ENCODE measurements around the gene PTPRT.
"Not testable (repeated sequence)": the region's sequence is repeated elsewhere in the genome, so short reads cannot be mapped to it uniquely, and the experiment has no call there.

PTPRT gene

DNA sequence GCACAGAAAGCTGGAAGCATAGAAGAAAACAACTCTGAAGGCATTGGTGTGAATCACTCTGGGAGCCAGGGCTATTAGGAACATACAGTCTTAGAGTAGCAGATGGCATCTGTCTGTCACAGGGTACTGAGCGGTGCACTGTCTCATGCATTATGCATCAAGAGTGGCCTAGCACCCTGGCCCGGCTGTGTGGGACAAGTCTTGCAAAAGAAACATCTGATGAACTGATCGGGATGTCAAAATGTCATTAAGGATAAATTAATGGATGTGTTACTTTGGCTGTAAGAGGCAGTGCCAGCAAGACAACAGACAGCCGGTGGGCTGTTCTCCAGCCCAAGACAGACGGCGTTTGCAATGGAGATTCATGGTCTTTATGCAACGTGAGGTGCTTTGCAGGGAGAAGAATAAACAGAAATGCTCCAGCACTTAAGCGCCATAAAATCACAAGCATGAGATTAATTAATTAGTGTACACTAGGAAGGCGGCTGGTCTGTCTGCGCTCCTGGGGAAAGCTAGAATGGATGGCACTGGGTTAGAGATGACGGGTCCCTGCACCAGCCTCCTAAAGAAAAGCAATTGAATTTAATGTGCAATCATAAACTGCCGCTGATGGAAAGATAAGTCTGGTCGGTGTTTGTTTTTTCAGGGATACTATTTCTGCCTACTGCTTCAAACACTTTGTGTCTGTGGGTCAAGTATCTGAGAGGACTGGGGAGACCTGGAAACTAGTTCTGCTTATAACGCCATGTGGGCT is 970.9 kb downstream of the PTPRT start:
- H3K27me3 Mint-ChIP-seq, result no peaks in the 10 kb centered on the region
- ATAC-seq (ENCODE audit: low read depth), result no peak

DNA sequence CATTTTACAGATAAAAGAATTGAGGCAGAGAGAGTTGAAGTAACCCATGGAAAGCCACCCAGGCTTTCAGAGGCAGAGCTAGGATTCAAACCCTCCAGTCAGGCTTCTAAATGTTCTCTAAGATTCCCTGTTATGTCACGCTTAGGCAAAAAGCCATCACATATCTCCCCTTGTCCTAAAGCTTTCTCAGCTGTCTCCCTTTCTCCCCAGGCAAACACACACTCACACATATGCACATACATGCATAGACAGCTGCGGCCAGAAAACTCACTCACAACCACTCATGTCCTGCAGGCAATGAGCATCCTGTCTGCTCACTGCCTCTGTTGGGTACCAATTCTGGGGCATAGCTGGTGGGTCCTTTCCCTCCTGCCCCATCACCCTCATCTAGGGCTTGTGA is 975.6 kb downstream of the PTPRT start:
- Mint-ChIP-seq H3K27ac (no peak overlapping the region), H3K27me3 (no peaks in the 10 kb centered on the region)

More for the DNA sequence above, 970.9 kb downstream of the PTPRT start:
- no peak overlapping the region for H3K27ac Mint-ChIP-seq
- H3K36me3 Mint-ChIP-seq, result no peaks in the 10 kb centered on the region
- H3K4me3 Mint-ChIP-seq, result no peak overlapping the region
- H3K9me3 Mint-ChIP-seq, result peaks cover 4% of the 10 kb centered on the region
- no peaks in the 10 kb centered on the region for H3K4me1 Mint-ChIP-seq
- DNase-seq (ENCODE audit: low spot score in 2 of 2), result no peak

DNA sequence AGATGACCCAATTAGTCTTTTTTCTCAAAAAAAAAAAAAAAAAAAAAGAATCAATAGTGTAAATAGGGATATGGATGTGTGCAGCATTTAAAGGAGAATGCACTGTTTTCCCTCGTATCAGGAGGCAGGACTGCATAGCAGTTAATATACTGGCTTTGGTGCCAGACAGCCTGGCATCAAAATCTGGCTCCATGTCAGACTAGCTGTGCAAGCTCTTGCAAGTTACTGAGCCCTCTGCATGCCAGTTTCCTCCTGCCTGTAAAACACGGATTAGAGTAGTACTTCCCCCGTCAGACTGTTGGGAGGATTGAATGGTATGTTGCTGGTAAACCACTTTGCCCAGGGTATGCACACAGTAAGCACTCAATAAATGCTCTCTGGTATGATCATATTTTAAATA is 977.3 kb downstream of the PTPRT start:
- Mint-ChIP-seq H3K9me3 (peaks cover 2% of the 10 kb centered on the region), H3K4me3 (no peak overlapping the region), H3K4me1 (no peaks in the 10 kb centered on the region), H3K36me3 (no peaks in the 10 kb centered on the region), H3K27me3 (no peaks in the 10 kb centered on the region), H3K27ac (no peak overlapping the region)
- ATAC-seq (ENCODE audit: low read depth) (no peak), DNase-seq (ENCODE audit: low spot score in 2 of 2) (no peak)

More for the DNA sequence above, 975.6 kb downstream of the PTPRT start:
- ATAC-seq (ENCODE audit: low read depth) (no peak), DNase-seq (ENCODE audit: low spot score in 2 of 2) (no peak)
- no peaks in the 10 kb centered on the region for H3K4me1 Mint-ChIP-seq
- H3K4me3 Mint-ChIP-seq, result no peak overlapping the region
- H3K36me3 Mint-ChIP-seq, result no peaks in the 10 kb centered on the region
- peaks cover 2% of the 10 kb centered on the region for H3K9me3 Mint-ChIP-seq

DNA sequence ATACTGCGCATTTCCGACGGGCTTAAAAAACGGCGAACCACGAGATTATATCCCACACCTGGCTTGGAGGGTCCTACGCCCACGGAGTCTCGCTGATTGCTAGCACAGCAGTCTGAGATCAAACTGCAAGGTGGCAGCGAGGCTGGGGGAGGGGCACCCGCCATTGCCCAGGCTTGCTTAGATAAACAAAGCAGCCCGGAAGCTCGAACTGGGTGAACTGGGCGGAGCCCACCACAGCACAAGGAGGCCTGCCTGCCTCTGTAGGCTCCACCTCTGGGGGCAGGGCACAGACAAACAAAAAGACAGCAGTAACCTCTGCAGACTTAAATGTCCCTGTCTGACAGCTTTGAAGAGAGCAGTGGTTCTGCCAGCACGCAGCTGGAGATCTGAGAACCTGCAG is 983.1 kb downstream of the PTPRT start:
- H3K36me3 Mint-ChIP-seq; H3K27me3 Mint-ChIP-seq; H3K27ac Mint-ChIP-seq; H3K9me3 Mint-ChIP-seq; ATAC-seq (ENCODE audit: low read depth); H3K4me3 Mint-ChIP-seq; H3K4me1 Mint-ChIP-seq; DNase-seq (ENCODE audit: low spot score in 2 of 2): not testable (repeated sequence)

DNA sequence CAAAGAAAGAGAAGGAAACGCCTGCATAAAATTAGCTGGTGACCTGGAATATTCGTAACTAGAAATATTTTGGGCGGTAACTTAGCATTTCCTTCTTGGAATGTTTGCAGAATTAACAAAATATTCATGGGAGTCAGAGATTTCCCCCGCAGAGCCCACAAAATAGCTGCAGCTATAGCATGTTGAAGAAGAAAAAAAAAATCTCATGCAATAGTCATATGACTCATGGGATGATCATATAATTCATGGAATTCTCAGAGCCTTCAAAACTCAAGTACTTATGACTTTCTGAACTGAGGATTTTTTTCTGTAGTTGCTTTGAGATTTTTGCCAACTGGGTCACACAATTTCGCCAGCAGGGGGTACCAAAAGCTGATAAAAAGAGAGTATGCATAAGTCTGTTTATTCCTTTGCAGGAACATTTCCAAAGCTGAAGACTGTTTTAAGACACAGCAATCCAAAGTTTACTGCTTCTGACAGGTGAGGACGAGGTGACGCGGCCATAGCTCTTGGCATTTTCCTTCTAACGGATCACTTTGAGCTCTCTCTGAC is 985.5 kb downstream of the PTPRT start:
- no peak for DNase-seq (ENCODE audit: low spot score in 2 of 2)
- Mint-ChIP-seq H3K27ac (no peak overlapping the region), H3K27me3 (peaks cover 4% of the 10 kb centered on the region), H3K36me3 (no peaks in the 10 kb centered on the region), H3K9me3 (no peaks in the 10 kb centered on the region), H3K4me1 (no peaks in the 10 kb centered on the region), H3K4me3 (no peak overlapping the region)
- ATAC-seq (ENCODE audit: low read depth), result no peak

DNA sequence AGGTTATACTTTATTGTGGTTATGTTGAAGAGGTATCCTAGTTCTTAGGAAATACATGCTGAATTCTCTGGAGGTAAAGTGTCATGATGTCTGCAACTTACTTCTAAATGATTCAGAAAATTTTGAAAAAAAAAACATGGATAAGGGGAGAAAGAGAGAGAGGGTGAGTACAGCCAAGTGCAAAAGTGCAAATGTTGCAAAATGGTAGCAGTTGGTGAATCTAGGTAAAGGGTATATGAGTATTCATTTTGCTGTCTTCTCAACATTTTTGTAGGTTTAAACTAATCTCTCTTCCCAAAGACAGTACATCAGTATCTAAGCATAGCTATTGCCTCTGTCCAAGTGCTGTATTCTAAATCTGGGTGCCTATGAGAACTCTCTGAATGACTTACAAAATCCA is 992.1 kb downstream of the PTPRT start:
- DNase-seq (ENCODE audit: low spot score in 2 of 2), result no peak
- H3K27me3 Mint-ChIP-seq, result peaks cover 2% of the 10 kb centered on the region

DNA sequence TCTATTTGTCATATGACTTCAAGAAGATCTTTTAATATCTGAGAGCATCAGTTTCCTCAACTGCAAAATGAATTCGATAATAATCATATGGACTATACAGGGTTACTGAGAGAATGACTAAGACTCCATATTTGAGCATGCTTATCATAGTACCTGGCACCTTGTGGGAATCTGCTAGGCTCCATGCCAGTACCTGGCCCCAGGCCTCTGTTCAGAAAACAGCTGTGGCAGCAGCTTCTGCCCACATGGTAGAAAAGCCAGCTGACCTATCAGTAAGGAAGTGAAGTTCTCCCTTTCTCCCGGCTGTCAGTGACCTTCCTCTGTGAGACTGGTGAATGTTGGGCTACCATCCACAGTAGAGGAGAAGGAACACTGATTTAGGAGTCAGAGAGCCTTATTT is 996.6 kb downstream of the PTPRT start:
- Mint-ChIP-seq H3K27ac (no peak overlapping the region), H3K4me3 (no peak overlapping the region), H3K36me3 (no peaks in the 10 kb centered on the region), H3K27me3 (peaks cover under 1% of the 10 kb centered on the region), H3K9me3 (no peaks in the 10 kb centered on the region), H3K4me1 (no peaks in the 10 kb centered on the region)
- ATAC-seq (ENCODE audit: low read depth), result no peak
- DNase-seq (ENCODE audit: low spot score in 2 of 2), result no peak

More for the DNA sequence above, 992.1 kb downstream of the PTPRT start:
- ATAC-seq (ENCODE audit: low read depth), result no peak
- Mint-ChIP-seq H3K4me3 (no peak overlapping the region), H3K27ac (no peak overlapping the region), H3K9me3 (no peaks in the 10 kb centered on the region), H3K36me3 (no peaks in the 10 kb centered on the region), H3K4me1 (no peaks in the 10 kb centered on the region)

DNA sequence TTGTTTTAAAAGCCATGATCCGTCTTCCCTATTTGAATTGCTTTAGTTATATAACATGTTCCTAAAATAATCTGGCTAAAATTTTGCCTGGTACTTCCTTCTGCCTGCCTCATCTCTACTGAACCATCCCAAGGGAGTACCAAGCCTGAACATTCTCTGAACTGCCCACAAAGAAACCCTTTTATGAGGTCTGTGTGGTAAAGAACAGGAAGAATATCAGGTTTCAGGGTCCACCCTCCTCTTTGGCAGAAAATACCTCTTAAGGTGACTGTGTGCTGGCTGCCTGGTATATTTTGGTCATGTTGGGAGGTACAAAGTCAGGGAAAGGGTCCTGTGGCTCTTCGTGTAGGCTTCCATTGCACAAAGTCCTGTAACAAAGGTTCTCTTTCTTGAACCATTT is 997.4 kb downstream of the PTPRT start:
- Mint-ChIP-seq H3K9me3 (no peaks in the 10 kb centered on the region), H3K4me1 (no peaks in the 10 kb centered on the region), H3K27me3 (peaks cover 2% of the 10 kb centered on the region), H3K27ac (no peak overlapping the region), H3K4me3 (no peak overlapping the region), H3K36me3 (no peaks in the 10 kb centered on the region)
- ATAC-seq (ENCODE audit: low read depth) (no peak), DNase-seq (ENCODE audit: low spot score in 2 of 2) (no peak)

DNA sequence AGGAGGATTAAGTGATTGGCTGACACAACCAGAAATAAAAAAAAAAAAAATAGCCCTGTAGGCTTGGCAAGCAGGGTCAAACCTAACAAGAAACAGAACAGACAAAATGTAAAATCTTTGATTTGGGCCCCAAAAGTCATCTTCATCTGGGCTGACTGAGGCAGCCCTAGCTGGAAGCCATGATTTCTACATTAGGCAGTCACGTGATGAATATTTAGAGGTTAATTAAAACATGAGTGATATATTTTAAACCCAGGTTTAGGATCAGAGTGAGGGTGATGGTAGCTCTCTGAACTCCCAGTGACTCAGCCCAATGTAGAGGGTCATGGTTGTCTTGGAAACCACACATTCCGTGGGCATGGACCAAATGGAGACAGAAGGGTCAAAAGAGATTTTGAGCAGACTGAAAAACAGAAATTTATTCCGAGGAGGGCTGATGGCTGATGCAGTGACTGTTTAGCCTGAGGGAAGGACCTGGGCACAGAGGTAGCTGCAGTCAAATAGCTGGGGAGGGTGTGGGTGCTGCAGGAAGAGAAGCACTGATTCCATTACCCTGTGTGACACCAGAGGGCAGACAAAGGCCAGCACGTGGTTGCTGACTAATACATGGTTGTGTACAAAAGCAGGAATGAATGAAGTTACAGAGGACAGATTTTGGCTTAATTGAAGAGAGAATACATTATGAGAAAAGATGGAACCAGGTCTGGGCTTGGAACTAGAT is 998.4 kb downstream of the PTPRT start:
- ATAC-seq (ENCODE audit: low read depth) (no peak), DNase-seq (ENCODE audit: low spot score in 2 of 2) (no peak)
- Mint-ChIP-seq H3K4me1 (no peaks in the 10 kb centered on the region), H3K27me3 (peaks cover 2% of the 10 kb centered on the region), H3K4me3 (no peak overlapping the region), H3K27ac (no peak overlapping the region), H3K9me3 (peaks cover under 1% of the 10 kb centered on the region), H3K36me3 (no peaks in the 10 kb centered on the region)

DNA sequence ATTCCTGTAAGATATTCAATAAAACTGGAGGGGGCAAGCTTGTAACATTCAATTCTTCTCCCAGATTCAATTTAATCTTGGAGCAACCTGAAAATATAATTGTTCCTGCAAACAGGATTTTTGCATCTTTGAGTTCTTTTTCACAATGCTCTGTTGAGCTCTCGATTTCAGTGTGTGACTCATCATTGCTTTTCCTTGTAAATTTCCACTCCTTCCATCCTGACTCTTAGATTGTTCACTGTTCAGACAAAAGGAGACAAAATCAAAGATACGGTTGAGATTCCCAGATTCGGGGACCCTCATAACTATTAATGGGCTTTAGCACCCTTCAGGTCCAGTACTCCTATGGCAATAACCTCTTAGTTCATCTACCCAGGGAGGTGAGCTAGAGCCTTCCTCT is 999.6 kb downstream of the PTPRT start:
- no peaks in the 10 kb centered on the region for H3K36me3 Mint-ChIP-seq
- H3K27me3 Mint-ChIP-seq, result peaks cover 4% of the 10 kb centered on the region
- no peak overlapping the region for H3K27ac Mint-ChIP-seq
- peaks cover 1% of the 10 kb centered on the region for H3K9me3 Mint-ChIP-seq
- no peaks in the 10 kb centered on the region for H3K4me1 Mint-ChIP-seq
- no peak overlapping the region for H3K4me3 Mint-ChIP-seq
- ATAC-seq (ENCODE audit: low read depth) (no peak), DNase-seq (ENCODE audit: low spot score in 2 of 2) (no peak)

DNA sequence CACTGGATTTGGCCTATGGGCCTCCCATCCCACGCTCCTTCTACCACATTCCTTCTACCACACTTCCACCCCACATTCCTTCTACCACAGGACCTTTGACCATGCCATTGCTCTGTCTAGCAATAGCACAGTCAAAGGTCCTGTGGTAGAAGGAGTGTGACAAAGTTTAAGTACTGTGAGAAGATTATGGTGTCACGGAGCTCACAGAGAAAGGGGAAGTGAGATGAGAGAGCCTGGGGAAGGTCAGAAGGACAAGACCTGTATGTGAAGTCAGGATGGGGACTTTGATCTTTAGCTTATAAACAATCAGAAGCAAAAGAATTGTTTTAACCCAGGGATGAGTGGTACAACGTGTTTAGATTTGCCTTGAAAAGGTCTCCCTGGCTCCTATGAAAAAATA is 1003.4 kb downstream of the PTPRT start:
- no peaks in the 10 kb centered on the region for H3K36me3 Mint-ChIP-seq
- H3K4me1 Mint-ChIP-seq, result no peaks in the 10 kb centered on the region
- H3K27ac Mint-ChIP-seq, result no peak overlapping the region
- H3K4me3 Mint-ChIP-seq, result no peak overlapping the region
- peaks cover 1% of the 10 kb centered on the region for H3K9me3 Mint-ChIP-seq
- peaks cover 4% of the 10 kb centered on the region for H3K27me3 Mint-ChIP-seq
- DNase-seq (ENCODE audit: low spot score in 2 of 2) (no peak), ATAC-seq (ENCODE audit: low read depth) (no peak)

DNA sequence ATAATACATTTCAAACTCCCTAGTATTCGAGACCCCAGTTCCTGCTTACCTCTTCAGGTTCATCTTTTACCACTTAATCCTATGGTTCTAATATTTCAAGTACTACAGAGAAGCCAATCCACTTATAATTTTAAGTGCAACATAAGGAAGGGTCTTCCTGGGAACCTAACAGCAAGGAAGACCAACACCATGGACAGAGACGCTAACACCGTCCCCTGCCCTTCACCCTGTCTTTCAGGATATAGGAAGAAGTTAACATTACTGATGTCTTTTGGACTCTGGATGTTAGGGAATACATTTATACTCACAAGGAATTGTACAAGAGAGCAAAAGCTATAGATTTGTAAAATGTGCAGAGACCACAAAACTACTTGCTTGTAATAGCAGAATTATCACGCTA is 1006.6 kb downstream of the PTPRT start:
- Mint-ChIP-seq H3K9me3 (peaks cover 3% of the 10 kb centered on the region), H3K27me3 (peaks cover 4% of the 10 kb centered on the region), H3K4me1 (no peaks in the 10 kb centered on the region), H3K27ac (no peak overlapping the region), H3K36me3 (no peaks in the 10 kb centered on the region), H3K4me3 (no peak overlapping the region)
- DNase-seq (ENCODE audit: low spot score in 2 of 2) (no peak), ATAC-seq (ENCODE audit: low read depth) (no peak)

DNA sequence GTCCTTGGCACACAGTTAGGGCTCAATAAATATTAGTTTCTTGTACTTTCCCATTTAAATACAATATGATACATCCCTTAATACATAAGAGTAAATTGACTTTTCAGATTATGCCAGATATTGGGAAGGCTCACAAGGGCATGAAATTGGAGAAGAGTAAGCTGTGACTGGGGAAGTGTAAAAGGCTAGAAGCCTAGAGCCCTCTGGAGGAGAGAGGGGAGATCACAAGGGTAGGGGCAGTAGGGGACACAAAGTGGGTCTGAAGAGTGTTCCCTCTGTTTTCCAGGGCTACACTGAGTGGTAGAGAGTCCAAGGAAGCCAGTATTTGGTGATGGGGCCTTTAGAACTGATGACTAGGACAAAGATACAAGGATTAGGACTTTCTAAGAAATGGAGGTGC is 1008.6 kb downstream of the PTPRT start:
- Mint-ChIP-seq H3K27ac (no peak overlapping the region), H3K36me3 (no peaks in the 10 kb centered on the region), H3K27me3 (peaks cover 2% of the 10 kb centered on the region), H3K4me1 (no peaks in the 10 kb centered on the region), H3K4me3 (no peak overlapping the region), H3K9me3 (peaks cover 5% of the 10 kb centered on the region)
- DNase-seq (ENCODE audit: low spot score in 2 of 2), result no peak
- ATAC-seq (ENCODE audit: low read depth), result no peak

DNA sequence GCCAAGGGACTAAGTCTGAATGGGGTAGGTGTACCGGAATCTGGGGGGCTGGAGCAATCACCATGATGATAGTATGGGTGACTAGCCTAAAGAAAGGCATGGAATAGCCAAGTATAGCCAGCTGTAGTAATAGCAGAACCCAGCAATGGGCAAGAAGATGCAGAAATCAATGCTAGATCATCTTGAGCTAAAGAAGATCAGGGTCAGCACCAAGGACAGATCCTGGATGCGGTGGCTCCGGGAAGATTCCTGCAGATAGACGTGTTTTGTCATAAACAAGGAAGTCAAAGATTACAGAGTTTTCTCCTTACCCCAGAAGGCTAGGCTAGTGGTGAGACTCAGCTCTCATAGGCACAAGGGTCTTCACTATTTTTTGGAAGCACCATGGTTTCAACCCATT is 1009.9 kb downstream of the PTPRT start:
- ATAC-seq (ENCODE audit: low read depth) (no peak), DNase-seq (ENCODE audit: low spot score in 2 of 2) (no peak)
- Mint-ChIP-seq H3K9me3 (peaks cover 5% of the 10 kb centered on the region), H3K27me3 (no peaks in the 10 kb centered on the region), H3K4me3 (no peak overlapping the region), H3K36me3 (no peaks in the 10 kb centered on the region), H3K4me1 (no peaks in the 10 kb centered on the region), H3K27ac (no peak overlapping the region)
